NCI-H226 (cell line): ENCODE results near the gene KIAA0513.

Source experiments
- DNase-seq: peaks from one replicate; pipeline ENCODE4 v3.0.0-alpha.2; 2015

KIAA0513 gene

DNA sequence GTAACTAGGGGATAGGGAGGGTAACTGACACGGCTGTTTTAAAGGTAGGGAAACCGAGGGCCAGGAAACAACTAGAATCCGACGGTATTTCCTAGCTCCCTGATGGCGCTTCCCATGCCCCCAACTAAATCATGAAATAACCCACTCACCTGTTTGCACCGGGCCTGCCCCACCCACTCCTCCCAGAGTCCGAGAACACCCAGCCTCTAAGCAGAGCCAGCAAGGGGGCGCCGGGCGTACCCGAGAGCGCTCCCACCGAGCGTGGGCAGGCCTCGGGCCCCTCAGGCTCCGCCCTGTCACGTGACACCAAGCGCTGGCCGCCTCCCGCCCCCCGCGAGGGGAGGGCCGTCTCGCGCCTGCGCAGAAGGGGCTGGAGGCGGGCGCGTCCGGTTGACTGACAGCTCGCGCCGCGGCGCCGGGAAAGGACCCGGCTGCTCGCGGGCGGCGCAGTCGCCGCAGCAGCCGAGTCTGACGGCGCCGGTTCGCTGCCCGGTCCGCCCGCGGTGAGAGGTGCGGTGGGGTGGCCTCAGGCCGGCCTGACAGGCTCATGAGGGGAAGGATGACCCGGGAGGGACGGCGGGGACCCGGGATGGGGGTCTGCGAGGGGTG lies at the start of gene KIAA0513:
Gene KIAA0513 (plus strand): TSS at position 447 of the 609 bp plus-strand sequence. CDS start 39,277 bp downstream, outside the sequence.
- peak; percentile 76 for DNase-seq

DNA sequence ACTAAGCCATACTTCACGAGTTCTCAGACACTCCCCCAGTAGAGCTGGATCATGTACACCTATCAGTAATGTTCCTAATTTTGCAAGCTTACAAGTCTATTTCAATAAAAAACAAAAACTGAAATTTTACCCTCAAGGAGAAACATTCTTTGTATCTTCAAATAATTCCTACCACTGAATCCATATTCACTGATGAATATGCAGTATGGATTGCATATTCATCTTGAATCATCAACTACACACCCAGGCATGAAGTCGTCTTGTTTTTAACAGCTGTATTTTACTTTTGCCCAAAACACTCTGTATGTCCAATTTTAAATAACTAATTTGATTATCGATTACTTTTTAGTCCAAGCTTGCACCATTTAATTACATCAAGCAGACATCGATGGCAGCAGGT lies 48.1 kb upstream of the KIAA0513 start:
- DNase-seq = no peak

- no peak for DNase-seq
Measured at GRCh38 chr16:84982434-84982833, 45.2 kb upstream of the KIAA0513 start.

DNA sequence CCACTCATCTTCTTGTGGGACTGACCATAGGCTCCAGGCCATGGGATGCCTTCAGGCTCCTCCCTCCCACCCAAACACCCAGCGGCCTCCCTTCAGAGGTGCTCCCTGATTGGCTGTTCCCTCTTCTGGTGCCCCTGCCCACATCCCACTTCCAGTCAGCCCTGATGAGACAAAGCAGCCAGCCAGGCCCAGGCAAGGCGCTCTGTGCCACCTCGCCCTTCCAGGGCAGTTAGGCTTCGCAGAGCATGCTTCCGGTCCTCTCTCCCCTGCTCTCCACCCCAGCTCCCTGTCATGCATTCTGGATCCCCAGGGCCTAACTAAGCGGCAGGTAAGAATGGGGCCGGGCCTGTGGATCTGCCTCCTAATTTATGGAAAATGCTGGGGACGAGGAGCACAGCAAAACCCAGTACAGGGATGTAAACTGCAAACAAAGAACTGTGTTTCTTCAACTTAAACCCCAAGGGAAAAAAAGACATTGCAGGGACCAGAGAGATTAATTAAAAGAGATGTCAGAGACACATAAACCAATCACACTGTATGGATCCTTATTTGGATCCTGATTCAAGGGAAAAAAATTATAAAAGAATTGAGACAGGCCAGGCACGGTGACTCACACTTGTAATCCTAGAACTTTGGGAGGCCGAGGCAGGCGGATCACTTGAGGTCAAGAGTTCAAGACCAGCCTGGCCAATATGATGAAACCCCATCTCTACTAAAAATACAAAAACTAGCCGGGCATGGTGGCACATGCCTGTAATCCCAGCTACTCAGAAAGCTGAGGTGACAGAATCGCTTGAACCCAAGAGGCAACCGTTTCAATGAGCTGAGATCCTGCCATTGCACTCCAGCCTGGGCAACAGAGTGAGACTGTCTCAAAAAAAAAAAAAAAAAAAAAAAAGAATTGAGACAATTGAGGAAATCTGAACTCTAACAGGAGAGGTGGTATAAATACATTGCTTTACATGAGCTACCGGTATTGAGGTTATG lies 42.2 kb upstream of the KIAA0513 start:
- DNase-seq = peak; percentile 35

- DNase-seq = no peak
Measured at GRCh38 chr16:84986102-84986501, 41.5 kb upstream of the KIAA0513 start.

DNA sequence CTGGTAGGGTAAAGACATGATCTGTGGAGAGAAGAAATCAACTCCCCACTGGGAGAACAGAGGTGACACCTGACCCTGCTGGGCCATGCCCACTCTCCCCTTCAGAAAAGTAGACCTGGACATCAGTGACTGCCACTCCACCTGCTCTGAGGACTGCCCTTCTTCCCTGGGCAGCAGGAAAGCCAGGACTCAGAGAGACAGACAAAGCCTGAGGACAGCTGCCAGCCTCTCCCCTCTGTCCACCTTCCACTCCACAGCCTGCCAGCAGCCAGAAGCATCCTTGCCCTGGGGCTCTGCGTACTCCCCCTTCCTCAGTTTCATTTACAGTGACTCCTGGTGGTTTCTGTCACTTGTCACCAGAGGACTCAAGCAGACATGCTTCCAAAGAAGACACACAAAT lies 40.7 kb upstream of the KIAA0513 start:
- DNase-seq = no peak

DNA sequence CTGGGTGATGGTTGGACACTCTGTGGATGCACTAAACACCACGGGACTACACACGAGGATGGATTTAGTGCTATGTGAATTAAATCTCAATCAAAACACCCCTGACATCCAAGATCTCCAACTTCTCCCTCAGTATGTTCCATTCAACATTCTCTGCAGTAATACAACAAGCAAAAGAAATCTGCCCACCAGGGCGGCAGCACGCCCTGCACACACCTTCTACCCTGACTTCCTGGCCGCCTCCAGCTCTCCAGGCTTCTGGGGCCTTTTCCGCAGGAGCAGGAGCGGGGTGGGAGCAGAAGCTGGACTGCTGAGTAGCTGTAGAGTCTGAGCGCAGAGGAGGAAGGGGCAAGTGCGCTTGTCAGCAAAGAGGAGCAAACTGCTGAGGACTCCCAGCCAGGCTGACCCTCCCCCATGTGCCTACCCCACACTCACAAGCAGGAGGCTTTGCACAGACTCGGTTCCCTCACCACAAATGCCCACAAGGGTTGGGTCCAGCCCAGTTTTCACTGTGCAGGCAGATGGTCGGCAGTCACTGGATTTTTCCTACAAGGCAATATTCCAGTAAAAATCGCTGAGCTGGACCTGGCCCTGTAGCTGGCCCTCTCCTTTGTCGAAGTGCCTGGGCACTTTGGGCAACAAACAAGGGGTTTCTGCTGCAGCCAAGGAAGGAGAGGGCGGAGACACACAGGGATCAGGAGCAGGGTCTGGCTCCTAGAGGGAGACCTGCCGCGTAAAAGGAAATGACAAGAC lies 39.1 kb upstream of the KIAA0513 start:
- no peak for DNase-seq

- no peak for DNase-seq
Measured at GRCh38 chr16:84989749-84990620, 37.6 kb upstream of the KIAA0513 start.

- no peak for DNase-seq
Measured at GRCh38 chr16:84990782-84991181, 36.8 kb upstream of the KIAA0513 start.

- no peak for DNase-seq
Measured at GRCh38 chr16:84992717-84993075, 34.9 kb upstream of the KIAA0513 start.

- DNase-seq = no peak
Measured at GRCh38 chr16:84993926-84994325, 33.7 kb upstream of the KIAA0513 start.

DNA sequence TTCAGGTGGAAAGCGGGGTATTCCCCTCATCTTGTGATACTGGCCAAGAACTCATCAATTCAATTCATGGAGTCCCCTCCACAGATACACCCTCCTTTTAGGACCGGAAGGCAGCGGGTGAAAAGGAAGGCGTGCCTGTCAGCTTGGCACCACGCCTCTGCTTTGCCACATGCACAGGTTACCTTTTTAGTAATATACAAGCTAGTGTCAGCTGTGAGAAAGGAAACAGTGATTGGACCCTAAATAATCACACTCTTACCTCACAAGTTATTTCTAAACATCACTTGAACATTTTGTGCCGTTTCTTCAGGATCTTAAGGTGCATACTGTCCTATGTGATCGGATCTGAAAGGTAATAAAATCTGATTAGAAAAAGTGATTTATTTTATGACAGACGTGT lies 31.9 kb upstream of the KIAA0513 start:
- no peak for DNase-seq

DNA sequence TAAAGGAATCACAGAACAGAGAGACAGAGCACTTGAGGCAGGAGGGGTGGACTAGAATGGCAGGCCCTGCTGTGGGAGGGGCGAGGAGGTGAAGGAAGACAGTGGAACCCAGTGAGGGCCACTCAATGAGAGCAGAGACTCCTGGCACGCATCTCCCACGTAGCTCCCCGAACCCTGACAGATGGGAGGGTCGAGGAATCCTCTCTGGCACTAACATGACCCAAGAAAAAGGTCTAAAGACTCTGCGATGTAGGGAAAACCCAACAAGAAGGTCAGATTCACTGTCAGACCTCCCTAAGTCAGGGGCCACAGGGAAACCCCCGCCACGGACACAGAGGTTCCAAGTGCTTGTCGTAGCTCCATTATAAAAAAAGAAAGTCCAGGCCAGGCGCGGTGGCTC lies 31.2 kb upstream of the KIAA0513 start:
- DNase-seq = no peak

DNA sequence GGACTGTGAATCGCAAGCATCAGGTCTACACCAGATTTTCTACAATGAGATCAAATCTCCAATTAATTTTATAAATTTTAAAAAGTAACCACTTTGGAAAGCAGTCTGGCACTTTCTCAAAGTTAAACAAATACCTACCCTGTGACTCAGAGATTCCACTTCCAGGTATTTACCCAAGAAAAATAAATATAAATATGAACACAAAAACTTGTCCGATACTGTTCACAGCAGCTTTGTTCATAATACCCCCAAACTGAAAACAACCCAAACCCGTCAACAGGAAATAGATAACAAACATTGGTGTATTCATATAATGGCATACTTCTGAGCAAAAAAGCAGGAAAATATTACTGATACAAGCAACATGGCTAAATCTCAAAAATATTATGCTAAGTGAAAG lies 28.4 kb upstream of the KIAA0513 start:
- DNase-seq = no peak

DNA sequence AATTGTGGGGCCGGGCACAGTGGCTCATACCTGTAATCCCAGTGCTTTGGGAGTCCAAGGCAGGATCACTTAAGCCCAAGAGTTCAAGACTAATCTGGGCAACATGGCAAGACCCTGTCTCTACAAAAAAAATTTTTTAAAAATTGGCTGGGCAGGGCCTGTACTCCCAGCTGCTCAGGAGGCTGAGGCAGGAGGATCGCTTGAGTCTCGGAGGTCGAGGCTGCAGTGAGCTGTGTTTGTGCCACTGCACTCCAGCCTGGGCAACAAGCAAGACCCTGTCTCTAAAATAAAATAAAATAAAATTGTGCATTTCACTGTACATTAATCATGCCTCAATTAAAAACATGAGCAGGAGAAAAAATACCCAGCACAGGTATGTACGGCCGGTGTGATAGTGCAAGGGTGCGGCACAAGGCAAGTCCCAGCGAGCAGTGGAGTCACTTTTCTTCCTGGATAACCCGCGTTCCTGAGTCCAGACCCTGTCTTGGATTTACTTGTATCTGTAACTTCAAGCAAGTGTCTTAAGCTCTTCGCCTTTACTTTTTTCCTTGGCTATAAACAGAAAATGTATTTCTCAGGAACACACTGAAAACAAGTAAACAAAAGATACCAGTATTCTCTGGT lies 27.6 kb upstream of the KIAA0513 start:
- no peak for DNase-seq

- DNase-seq = no peak
Measured at GRCh38 chr16:85002099-85002541, 25.5 kb upstream of the KIAA0513 start.

- no peak for DNase-seq
Measured at GRCh38 chr16:85002608-85003007, 25.0 kb upstream of the KIAA0513 start.

GRCh38 chr16:85003076-85003475 lies 24.5 kb upstream of the KIAA0513 start:
- no peak for DNase-seq

DNA sequence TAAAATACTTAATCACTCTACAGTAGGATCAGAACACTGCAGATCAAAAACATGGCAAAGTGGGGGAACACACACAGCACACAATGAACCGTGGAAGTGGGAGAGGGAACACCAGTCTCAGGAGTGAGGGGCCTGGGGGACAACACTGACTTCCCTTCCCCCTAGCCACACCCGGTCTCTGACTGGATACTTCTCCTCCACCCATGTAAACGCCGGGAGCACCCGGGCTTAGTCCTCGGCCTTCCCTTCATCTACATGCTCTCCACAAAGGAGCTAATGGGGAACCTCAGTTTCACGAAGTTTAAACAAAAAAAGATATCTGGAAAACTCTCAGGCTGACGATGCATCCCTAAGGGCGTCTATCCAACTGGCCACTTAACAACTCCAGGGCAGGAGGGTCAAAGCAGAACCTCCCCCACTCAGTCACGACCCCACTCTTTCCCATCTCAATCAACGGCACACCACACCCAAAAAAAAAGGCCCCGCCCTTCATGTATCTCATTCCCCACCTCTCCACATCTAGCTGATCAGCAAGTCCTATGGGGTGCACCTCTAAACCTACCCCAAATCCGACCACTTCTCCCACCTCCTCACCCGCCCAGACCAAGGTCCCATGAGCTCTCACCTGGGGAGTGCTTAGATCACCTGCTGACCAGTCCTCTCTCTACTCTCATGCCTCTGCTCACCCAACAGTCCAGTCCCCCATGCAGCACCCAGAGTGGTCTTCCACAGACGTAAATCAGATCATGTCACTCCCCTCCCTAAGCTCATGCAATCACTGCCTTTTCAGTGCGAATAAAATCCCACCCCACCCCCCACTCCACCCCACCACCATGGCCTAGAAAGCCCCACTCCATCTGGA lies 23.6 kb upstream of the KIAA0513 start:
- no peak for DNase-seq

DNA sequence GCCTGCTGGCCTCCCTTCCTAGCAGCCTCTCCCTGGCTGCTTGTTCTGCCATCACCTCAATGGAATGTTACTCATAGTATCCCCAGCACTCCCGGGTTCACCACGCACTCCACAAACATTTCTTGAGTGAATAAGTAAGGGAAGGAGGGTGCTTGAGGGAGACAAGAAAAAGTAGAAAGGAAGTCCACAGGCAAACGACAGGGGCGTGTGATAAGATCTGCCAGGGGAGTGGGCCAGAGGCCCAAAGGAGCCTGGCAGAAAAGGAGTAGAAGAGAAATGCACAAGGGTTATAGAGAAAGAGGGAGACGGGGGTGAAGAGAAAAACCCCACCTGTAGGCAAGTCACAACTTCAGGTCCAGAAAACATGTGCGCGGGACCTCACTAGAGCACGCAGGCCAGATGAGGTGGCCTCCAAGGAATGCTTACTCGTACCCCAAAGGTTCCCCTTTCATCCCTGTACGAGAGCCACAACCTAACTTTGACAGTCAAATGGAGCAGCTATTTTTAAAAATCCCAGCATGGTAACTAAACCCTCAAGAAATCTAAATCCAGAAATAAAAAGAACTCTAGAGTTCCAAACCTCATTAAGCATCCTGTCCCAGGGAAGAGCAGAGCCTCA lies 22.9 kb upstream of the KIAA0513 start:
- DNase-seq = peak; percentile 94
